Kidney (tissue), 14 donors: Measurements from ENCODE around the gene WSCD1. TPM values are rescaled to one million over a fixed set of nuclear protein-coding genes. Genes with fewer than 3 reads are reported as not detected.
A peak's percentile ranks its signal among the peaks of the same experiment; 100 is the strongest.

ENCODE experiments used
- DNase-seq, 5 donors: peaks; one replicate each; pipeline ENCODE4 v3.0.0-alpha.2; 2013 to 2020
- FAIRE-seq: peaks from 2 replicates; lab custom pipeline; 2012; peaks lifted over from hg19 to GRCh38; lab: Jason Lieb, UNC
- H3K27ac ChIP-seq, 2 donors: one replicate each; pipeline ENCODE4 v1.7.0; 2013; ENCODE audit warnings: low read depth in 2 of 2, low read length in 2 of 2, inconsistent platforms in 1 of 2
- H3K27me3 ChIP-seq: one replicate; pipeline ENCODE4 v1.7.1; 2013; ENCODE audit warnings: low read length, inconsistent platforms; ENCODE audit not compliant: control insufficient read depth, insufficient read depth
- H3K36me3 ChIP-seq, 3 donors: one replicate each; pipeline versions ENCODE4 v1.7.0 to v1.7.1; 2013; ENCODE audit warnings: low read length in 3 of 3, control low read depth in 1 of 3, inconsistent platforms in 1 of 3; ENCODE audit not compliant: insufficient read depth in 3 of 3, control insufficient read depth in 2 of 3
- H3K4me1 ChIP-seq, 3 donors: one replicate each; pipeline versions ENCODE4 v1.7.0 to v1.7.1; 2013; ENCODE audit warnings: low read length in 3 of 3, inconsistent platforms in 1 of 3, low read depth in 1 of 3; ENCODE audit not compliant: control insufficient read depth in 2 of 3, insufficient read depth in 2 of 3
- H3K4me3 ChIP-seq, 3 donors: one replicate each; pipeline versions ENCODE4 v1.7.0 to v1.8.1; 2013; ENCODE audit warnings: low read length in 3 of 3, control low read depth in 1 of 3, inconsistent platforms in 1 of 3
- H3K9ac ChIP-seq, 3 donors: one replicate each; pipeline versions ENCODE4 v1.7.0 to v1.7.1; 2013; ENCODE audit warnings: low read length in 3 of 3, control low read depth in 1 of 3, inconsistent platforms in 1 of 3
- H3K9me3 ChIP-seq, 3 donors: one replicate each; pipeline versions ENCODE4 v1.7.0 to v1.7.1; 2013; ENCODE audit warnings: low read length in 3 of 3, control low read depth in 1 of 3, inconsistent platforms in 1 of 3; ENCODE audit not compliant: control insufficient read depth in 2 of 3, insufficient read depth in 1 of 3
- intact Hi-C: fragments of 100-400 bp; cut with DNase I; formaldehyde crosslinking; loops from one replicate; pipeline ENCODE4 v1.11.1; 2022
- polyA plus RNA-seq: library from polyadenylated mRNA; stranded (reverse); fragments of 350-450 nt; fragmentation: Illumina TruSeq; extraction: RNeasy Lipid Tissue Mini Kit (QIAGEN cat#74804); gene quantifications from one replicate; pipeline ENCODE4 v1.2.3, GENCODE V29; 2014; ENCODE audit warnings: low read depth, low replicate concordance; ENCODE audit not compliant: insufficient read depth
- total RNA-seq: library from RNA; stranded (reverse); fragmentation: NEBNext Ultra II Directional; extraction: Animal tissue kit (Norgen Biotek cat#: 25700); gene quantifications from one replicate; pipeline ENCODE4 v1.2.1, GENCODE V29; 2021
- TF ChIP-seq, protein P1 (sequence below): IDR thresholded peaks from 3 replicates; pipeline ENCODE4 v1.5.1; 2012; ENCODE audit warnings: mild to moderate bottlenecking, moderate library complexity, borderline replicate concordance; ENCODE audit not compliant: insufficient read depth; ENCODE audit errors: extremely low read depth
- donor health status: control.
- donor health status: control.
- donor health status: control.
- donor health status: control.
- donor health status: control.
- donor health status: DM: yes; HTN: yes; CAD: no.
- donor health status: Normal renal cell carcinoma (clear cell type).

The WSCD1 gene
- total and polyA plus RNA-seq, 2 donors from 2014 or later, result 5.4 to 14.5 TPM

DNA sequence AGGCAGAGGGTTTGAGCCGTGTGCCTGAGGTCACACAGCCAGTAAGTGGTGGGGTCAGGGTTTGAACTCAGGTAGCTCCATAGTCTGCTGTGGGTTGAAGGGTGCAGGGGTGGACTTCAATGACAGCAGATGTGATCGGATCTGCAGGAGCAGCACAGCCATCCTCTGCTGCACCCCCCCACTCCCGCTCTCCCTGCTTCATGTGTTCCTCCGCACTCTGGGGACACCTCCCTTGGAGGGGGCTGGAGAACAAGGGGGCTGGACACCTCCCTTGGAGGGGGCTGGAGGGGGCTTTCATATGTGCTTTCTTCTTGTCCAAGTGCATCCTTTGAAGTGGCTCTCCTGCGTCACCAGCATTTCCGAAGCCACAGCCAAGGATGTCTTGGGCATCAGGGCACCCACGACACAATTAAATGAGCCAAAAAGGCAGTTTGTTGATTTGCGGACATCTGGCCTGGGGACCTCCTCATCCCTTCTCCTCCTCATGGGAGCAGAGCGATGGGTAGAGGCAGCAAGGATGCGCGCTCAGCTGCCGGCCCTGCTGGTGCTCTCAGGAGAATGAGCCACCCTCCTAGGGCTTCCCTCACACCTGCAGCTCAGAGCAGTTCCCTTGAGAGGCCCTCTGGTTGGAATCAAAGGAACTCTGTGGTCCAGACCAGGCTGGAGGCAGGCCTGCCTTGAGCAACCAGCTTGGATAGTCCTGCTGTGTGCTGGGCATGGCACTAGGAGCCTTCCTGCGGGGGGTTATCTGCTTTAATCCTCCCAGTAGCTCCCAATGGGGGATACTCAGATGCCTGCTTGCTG, 26.2 kb downstream of the WSCD1 start:
- Histone ChIP-seq H3K27ac (no peak overlapping the region), H3K4me3 (no peak overlapping the region), H3K4me1 (no peaks in the 10 kb centered on the region), H3K27me3 (no peaks in the 10 kb centered on the region), H3K9me3 (no peaks in the 10 kb centered on the region), H3K36me3 (no peaks in the 10 kb centered on the region), H3K9ac (no peak overlapping the region)
- TF ChIP-seq, protein P1, sequence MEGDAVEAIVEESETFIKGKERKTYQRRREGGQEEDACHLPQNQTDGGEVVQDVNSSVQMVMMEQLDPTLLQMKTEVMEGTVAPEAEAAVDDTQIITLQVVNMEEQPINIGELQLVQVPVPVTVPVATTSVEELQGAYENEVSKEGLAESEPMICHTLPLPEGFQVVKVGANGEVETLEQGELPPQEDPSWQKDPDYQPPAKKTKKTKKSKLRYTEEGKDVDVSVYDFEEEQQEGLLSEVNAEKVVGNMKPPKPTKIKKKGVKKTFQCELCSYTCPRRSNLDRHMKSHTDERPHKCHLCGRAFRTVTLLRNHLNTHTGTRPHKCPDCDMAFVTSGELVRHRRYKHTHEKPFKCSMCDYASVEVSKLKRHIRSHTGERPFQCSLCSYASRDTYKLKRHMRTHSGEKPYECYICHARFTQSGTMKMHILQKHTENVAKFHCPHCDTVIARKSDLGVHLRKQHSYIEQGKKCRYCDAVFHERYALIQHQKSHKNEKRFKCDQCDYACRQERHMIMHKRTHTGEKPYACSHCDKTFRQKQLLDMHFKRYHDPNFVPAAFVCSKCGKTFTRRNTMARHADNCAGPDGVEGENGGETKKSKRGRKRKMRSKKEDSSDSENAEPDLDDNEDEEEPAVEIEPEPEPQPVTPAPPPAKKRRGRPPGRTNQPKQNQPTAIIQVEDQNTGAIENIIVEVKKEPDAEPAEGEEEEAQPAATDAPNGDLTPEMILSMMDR, result no peak
- DNase-seq (peak in 1 of 5 donors; percentile 34), FAIRE-seq (no peak)
- intact Hi-C loops, result no loop called here

DNA sequence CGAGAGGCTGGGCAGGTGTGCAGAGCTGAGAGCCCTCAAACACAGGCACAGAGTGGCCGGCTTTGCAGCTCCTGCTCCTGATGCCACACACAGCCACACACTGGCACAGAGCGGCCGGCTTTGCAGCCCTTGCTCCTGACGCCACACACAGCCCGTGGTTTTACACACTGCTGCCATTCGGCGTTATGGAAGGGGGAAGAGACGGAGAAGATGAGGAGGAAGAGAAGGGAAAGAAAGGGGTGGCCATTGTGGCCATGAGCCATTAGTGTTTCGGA, 26.8 kb downstream of the WSCD1 start:
- DNase-seq (peak in 1 of 5 donors; percentile 32), FAIRE-seq (no peak)
- Histone ChIP-seq H3K27me3 (no peaks in the 10 kb centered on the region), H3K9me3 (no peaks in the 10 kb centered on the region), H3K36me3 (no peaks in the 10 kb centered on the region), H3K4me1 (no peaks in the 10 kb centered on the region), H3K4me3 (no peak overlapping the region), H3K27ac (no peak overlapping the region), H3K9ac (no peak overlapping the region)
- intact Hi-C loops, result no loop called here
- TF ChIP-seq, protein P1, result no peak

DNA sequence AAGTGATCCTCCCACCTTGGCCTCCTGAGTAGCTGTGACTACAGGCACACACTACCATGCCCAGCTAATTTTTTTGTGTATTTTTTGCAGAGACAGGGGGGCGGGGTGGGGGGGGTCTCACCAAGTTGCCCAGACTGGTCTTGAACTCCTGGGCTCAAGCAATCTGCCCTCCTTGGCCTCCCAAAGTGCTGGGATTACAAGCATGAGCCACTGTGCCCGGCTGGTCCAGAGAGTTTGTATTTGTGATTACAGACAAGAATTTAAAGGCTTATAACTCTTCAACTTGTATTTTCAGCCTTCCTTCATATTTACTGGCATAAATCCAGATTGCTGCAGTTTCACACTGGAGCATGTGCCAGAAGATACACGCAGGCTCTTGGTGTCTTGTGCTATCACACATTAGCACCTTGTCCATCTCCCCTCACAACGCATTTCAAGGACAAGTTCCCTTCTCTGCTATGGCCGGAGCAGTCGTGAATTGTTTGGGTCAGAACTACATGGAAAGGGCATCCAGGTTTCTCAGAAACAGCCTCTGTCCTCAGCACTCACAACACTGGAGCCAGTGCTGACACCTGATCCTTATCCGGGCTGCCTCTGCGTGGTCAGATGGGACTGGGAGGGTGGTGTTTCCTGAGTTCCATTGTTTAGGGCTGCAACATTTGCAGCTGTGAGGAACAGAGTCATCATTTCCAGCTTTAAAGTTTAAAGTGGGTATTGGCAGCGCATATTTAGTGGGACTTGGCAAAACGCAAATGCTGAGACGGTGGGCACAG, 28.1 kb downstream of the WSCD1 start:
- DNase-seq (peak in 4 of 5 donors; percentile 50 to 66 (median 59)), FAIRE-seq (no peak)
- Histone ChIP-seq H3K27me3 (no peaks in the 10 kb centered on the region), H3K36me3 (no peaks in the 10 kb centered on the region), H3K4me1 (no peaks in the 10 kb centered on the region), H3K4me3 (no peak overlapping the region), H3K27ac (no peak overlapping the region), H3K9me3 (no peaks in the 10 kb centered on the region), H3K9ac (no peak overlapping the region)
- intact Hi-C loops, result no loop called here
- TF ChIP-seq, protein P1, result no peak
